Measurements from ENCODE around the gene CERKL.

GRCh38 chr2:181607629-181608590 lies 49.0 kb downstream of the CERKL start:
- TF ChIP-seq, protein P1, sequence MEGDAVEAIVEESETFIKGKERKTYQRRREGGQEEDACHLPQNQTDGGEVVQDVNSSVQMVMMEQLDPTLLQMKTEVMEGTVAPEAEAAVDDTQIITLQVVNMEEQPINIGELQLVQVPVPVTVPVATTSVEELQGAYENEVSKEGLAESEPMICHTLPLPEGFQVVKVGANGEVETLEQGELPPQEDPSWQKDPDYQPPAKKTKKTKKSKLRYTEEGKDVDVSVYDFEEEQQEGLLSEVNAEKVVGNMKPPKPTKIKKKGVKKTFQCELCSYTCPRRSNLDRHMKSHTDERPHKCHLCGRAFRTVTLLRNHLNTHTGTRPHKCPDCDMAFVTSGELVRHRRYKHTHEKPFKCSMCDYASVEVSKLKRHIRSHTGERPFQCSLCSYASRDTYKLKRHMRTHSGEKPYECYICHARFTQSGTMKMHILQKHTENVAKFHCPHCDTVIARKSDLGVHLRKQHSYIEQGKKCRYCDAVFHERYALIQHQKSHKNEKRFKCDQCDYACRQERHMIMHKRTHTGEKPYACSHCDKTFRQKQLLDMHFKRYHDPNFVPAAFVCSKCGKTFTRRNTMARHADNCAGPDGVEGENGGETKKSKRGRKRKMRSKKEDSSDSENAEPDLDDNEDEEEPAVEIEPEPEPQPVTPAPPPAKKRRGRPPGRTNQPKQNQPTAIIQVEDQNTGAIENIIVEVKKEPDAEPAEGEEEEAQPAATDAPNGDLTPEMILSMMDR (IDR thresholded peaks at IDR 0.05) = no peak
- no peak for TF ChIP-seq POLR2A (IDR thresholded peaks at IDR 0.05)
